ENCODE data around the gene MACROD2. TPM values are rescaled to one million over a fixed set of nuclear protein-coding genes. Genes with fewer than 3 reads are reported as not detected.

MACROD2 gene
- total RNA-seq, 1 experiment from 2014 or later: 3.7 TPM

DNA sequence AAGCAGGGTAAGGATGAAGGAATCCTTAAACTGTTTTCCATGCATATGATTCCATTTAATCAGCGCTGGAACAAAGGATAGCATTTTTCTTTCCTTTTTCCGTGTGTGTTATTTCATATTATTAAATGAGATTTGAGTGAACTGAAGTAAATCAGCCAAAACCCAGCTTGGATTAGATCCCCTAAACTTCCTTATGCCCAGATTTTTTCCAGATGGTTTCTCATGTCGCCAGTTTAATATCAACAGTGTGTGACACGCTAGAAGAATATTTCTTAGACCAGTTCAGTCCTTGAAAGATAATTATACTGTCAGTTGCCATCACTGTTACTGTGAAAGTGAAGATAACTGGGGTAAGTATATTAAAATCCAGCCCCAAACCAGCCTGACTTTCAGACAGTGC lies 1568.5 kb downstream of the MACROD2 start:
- no peak for TF ChIP-seq EZH2phosphoT487 (IDR thresholded peaks at IDR 0.05; ENCODE audit: borderline replicate concordance)
- TF ChIP-seq YY1 (IDR thresholded peaks at IDR 0.05; ENCODE audit: extremely low read depth, insufficient replicate concordance, low read depth, low read length): no peak
- TF ChIP-seq RAD21 (IDR thresholded peaks at IDR 0.05; ENCODE audit: low read depth): no peak
- no peak for TF ChIP-seq TCF7L2 (IDR thresholded peaks at IDR 0.05; ENCODE audit: borderline replicate concordance, extremely low read depth, insufficient read depth, insufficient read length)
- TF ChIP-seq CBX3 (IDR thresholded peaks at IDR 0.05; ENCODE audit: low read depth): no peak
- TF ChIP-seq POLR2A (IDR thresholded peaks at IDR 0.05; ENCODE audit: borderline replicate concordance, extremely low read depth, insufficient read depth, insufficient read length): no peak
- TF ChIP-seq ZNF274 (IDR thresholded peaks at IDR 0.05; ENCODE audit: low read depth, low read length): no peak
- TF ChIP-seq SIN3A (IDR thresholded peaks at IDR 0.05; ENCODE audit: low read depth): no peak
- TF ChIP-seq EZH2 (IDR thresholded peaks at IDR 0.05): no peak
- TF ChIP-seq POLR2AphosphoS5 (IDR thresholded peaks at IDR 0.05; ENCODE audit: low read depth, low read length): no peak
- no peak for TF ChIP-seq JUND (IDR thresholded peaks at IDR 0.05)
- TF ChIP-seq, protein P1, sequence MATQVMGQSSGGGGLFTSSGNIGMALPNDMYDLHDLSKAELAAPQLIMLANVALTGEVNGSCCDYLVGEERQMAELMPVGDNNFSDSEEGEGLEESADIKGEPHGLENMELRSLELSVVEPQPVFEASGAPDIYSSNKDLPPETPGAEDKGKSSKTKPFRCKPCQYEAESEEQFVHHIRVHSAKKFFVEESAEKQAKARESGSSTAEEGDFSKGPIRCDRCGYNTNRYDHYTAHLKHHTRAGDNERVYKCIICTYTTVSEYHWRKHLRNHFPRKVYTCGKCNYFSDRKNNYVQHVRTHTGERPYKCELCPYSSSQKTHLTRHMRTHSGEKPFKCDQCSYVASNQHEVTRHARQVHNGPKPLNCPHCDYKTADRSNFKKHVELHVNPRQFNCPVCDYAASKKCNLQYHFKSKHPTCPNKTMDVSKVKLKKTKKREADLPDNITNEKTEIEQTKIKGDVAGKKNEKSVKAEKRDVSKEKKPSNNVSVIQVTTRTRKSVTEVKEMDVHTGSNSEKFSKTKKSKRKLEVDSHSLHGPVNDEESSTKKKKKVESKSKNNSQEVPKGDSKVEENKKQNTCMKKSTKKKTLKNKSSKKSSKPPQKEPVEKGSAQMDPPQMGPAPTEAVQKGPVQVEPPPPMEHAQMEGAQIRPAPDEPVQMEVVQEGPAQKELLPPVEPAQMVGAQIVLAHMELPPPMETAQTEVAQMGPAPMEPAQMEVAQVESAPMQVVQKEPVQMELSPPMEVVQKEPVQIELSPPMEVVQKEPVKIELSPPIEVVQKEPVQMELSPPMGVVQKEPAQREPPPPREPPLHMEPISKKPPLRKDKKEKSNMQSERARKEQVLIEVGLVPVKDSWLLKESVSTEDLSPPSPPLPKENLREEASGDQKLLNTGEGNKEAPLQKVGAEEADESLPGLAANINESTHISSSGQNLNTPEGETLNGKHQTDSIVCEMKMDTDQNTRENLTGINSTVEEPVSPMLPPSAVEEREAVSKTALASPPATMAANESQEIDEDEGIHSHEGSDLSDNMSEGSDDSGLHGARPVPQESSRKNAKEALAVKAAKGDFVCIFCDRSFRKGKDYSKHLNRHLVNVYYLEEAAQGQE (IDR thresholded peaks at IDR 0.05; ENCODE audit: low read depth): no peak
- TF ChIP-seq ELF1 (IDR thresholded peaks at IDR 0.05; ENCODE audit: borderline replicate concordance, low read depth): no peak
- TF ChIP-seq, protein P2, sequence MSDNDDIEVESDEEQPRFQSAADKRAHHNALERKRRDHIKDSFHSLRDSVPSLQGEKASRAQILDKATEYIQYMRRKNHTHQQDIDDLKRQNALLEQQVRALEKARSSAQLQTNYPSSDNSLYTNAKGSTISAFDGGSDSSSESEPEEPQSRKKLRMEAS (IDR thresholded peaks at IDR 0.05): no peak
- TF ChIP-seq CEBPB (IDR thresholded peaks at IDR 0.05; ENCODE audit: low read depth): no peak
- TF ChIP-seq, protein P3, sequence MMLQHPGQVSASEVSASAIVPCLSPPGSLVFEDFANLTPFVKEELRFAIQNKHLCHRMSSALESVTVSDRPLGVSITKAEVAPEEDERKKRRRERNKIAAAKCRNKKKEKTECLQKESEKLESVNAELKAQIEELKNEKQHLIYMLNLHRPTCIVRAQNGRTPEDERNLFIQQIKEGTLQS (IDR thresholded peaks at IDR 0.05): no peak
- Histone ChIP-seq H3K27me3 (ENCODE audit: insufficient read depth, low read length) (no peaks in the 10 kb centered on the region), H3K4me2 (ENCODE audit: low read length) (no peak overlapping the region), H3K9me3 (ENCODE audit: control insufficient read depth in 1 of 2, insufficient read depth in 1 of 2, low read depth in 1 of 2, low read length in 2 of 2) (peaks cover 11 to 19% of the 10 kb centered on the region in 2 experiments; a peak in 2 of 4 replicates), H3K9me2 (ENCODE audit: insufficient read depth) (no peaks in the 10 kb centered on the region), H3K36me3 (ENCODE audit: control insufficient read depth in 1 of 2, insufficient read depth in 2 of 2, low read length in 2 of 2) (no peaks in the 10 kb centered on the region), H3K9ac (ENCODE audit: low read length) (no peak overlapping the region), H4K20me1 (ENCODE audit: insufficient read depth) (no peaks in the 10 kb centered on the region), H3K4me1 (ENCODE audit: control insufficient read depth in 1 of 2, insufficient read depth in 2 of 2, low read length in 2 of 2) (no peaks in the 10 kb centered on the region), H2AFZ (ENCODE audit: low read depth, low read length, poor library complexity, severe bottlenecking) (no peak overlapping the region), H3K4me3 (replicated peaks in 1 of 2; ENCODE audit: low read depth in 1 of 2, low read length in 2 of 2) (no peak overlapping the region), H3K79me2 (ENCODE audit: insufficient read depth, low read length) (no peaks in the 10 kb centered on the region), H3K27ac (ENCODE audit: low read depth, low read length) (no peak overlapping the region)
- ATAC-seq (no peak), DNase-seq (ENCODE audit: low read depth, low spot score) (no peak)
- ChIA-PET CTCF (no interaction called here), RAD21 (ENCODE audit: low non-redundant PET in 1 of 2, low total read pairs in 2 of 2, uncharacterized antibody in 2 of 2, unreplicated experiment in 2 of 2) (no interaction called here), POLR2A (no interaction called here)
- intact Hi-C loops (cut with micrococcal nuclease): no loop called here
- BruUV-seq (replicated peaks): no TSS peak

Data from HCT116 (cell line).